Measurements from ENCODE around the gene PTPRK.

DNA sequence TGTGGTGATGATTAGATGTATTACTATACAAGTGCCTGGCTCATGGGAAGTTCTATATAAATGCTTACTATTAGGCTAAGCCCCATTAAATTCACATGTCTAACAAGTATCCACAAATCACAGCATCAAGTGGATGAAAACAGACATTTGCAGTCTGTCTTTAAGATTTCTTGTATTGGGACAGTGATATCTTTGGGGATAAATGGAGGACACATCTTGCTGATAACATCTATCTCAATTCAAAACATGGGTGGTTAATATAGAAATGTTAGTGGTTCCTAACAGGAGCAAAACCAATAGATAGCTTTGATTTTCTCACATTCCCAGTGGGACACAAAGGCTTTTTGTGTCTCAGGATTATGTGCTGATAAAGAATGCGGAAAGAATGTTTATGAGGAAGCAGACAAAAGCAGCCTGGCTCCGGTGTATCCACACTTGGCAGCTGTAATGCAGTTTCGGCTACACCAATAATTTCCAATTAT, 29.3 kb downstream of the PTPRK start:
- TF ChIP-seq MEF2A (IDR thresholded peaks at IDR 0.05; ENCODE audit: insufficient read depth, low read depth, low read length) = no peak
- no peak for TF ChIP-seq NR2C2 (IDR thresholded peaks at IDR 0.05; ENCODE audit: borderline replicate concordance, control insufficient read depth, insufficient read length, low read depth)
- no peak for TF ChIP-seq HDAC2 (IDR thresholded peaks at IDR 0.05)
- TF ChIP-seq, protein P1, sequence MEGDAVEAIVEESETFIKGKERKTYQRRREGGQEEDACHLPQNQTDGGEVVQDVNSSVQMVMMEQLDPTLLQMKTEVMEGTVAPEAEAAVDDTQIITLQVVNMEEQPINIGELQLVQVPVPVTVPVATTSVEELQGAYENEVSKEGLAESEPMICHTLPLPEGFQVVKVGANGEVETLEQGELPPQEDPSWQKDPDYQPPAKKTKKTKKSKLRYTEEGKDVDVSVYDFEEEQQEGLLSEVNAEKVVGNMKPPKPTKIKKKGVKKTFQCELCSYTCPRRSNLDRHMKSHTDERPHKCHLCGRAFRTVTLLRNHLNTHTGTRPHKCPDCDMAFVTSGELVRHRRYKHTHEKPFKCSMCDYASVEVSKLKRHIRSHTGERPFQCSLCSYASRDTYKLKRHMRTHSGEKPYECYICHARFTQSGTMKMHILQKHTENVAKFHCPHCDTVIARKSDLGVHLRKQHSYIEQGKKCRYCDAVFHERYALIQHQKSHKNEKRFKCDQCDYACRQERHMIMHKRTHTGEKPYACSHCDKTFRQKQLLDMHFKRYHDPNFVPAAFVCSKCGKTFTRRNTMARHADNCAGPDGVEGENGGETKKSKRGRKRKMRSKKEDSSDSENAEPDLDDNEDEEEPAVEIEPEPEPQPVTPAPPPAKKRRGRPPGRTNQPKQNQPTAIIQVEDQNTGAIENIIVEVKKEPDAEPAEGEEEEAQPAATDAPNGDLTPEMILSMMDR (IDR thresholded peaks at IDR 0.05 in 2 of 3, conservative IDR thresholded peaks at IDR 0.05 in 1 of 3; ENCODE audit: control insufficient read depth in 2 of 3, extremely low read depth in 1 of 3, insufficient read depth in 1 of 3, low read depth in 3 of 3, low read length in 3 of 3) = no peak
- TF ChIP-seq RUNX3 (IDR thresholded peaks at IDR 0.05; ENCODE audit: low read length) = no peak
- no peak for TF ChIP-seq FOXM1 (IDR thresholded peaks at IDR 0.05; ENCODE audit: low read depth, low read length)
- no peak for TF ChIP-seq ZNF24 (IDR thresholded peaks at IDR 0.05)

Data from GM12878 (cell line).